HG02870 (cell line): ENCODE data around the gene M1AP.
A peak's percentile ranks its signal among the peaks of the same experiment; 100 is the strongest.

Source experiments
- ATAC-seq: cut with Tn5 transposase; IDR thresholded peaks from one replicate; pipeline ENCODE4 v1.9.1; 2021; ENCODE audit warnings: mild to moderate bottlenecking, moderate library complexity; ENCODE audit not compliant: unreplicated experiment

M1AP gene

DNA sequence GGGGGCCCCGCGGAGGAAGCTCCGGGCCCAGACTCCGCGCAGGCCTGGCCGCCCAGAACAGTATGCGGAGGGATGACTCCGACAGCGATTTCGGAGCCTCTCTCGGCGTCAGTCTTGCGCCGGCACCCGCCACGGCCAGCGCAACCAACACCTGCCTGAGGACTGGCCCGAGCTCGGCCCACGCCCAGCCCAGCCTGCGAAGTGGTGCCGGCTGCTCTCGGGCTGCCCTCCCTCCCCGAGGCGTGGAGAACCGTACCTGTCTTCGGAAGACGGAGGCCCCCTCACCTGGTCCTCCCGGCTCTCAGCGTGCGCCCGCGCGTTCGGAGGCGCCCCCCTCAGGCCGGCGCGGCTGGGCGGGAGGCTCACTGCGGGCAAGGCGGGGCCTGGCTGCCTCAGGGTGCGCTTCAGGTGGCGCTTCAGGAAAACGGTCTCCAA is at the start of gene M1AP:
Gene M1AP (minus strand): TSS at position 322 of the 435 bp plus-strand sequence. CDS start 8,055 bp downstream, outside the sequence.
- no peak for ATAC-seq

DNA sequence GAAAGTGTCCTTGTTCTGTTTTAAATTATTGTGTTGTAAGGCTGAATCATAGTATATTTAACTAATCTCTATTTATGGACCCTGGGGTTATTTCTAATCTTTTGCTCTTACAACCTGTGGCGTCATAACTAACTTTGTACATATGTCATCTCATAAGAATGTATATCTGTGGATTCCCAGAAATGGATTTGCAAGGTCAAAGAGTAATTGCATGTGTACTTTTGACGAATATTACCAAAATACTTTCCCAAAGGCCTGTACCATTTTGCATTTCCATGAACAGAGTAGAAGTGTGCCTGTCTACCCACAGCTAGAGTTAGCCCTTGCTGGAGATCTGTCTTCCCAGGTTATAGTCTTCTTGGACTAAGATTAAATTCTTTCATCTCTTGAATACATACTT is 48.7 kb upstream of the M1AP start:
- ATAC-seq, result no peak

DNA sequence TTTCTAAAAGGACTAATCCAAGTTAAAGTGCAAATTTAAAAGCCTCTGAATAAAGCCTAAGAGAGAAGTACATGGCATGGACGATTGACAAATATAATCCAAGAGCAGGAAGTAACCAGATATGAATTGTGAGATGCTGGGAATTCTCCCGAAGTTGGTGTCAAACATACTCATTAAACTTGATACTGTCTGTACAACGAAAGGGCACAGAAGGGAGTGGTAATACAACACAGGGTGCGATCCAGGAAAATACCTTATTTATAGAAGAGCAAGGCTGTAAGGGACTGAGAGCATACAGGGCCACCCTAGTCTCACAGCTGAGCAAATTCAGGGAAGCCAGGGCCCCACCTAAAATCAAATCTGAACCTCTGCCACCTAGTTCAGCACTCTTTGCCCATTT is 47.5 kb upstream of the M1AP start:
- ATAC-seq, result no peak

- ATAC-seq, result no peak
These were observed 46.2 kb upstream of the M1AP start for GRCh38 chr2:74694281-74694680.

DNA sequence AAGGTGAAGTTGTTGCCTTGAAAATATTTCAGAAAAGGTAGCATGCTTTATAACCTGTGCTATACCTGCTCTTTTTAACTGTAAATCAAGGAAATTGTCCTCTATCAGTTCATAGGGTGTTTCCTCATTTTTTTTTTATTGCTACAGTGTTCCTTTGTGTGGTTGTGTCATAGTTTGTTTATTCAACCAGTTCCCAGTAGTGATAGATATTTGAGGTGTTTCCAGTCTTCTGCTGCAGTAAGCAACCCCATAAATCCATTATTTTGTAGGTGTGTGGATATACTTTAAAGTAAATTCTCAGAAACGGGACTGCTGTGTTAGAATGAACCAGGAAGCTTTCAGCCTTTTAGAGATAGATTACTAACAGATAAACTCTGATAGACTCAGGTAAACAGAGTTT is 45.5 kb upstream of the M1AP start:
- ATAC-seq, result no peak

DNA sequence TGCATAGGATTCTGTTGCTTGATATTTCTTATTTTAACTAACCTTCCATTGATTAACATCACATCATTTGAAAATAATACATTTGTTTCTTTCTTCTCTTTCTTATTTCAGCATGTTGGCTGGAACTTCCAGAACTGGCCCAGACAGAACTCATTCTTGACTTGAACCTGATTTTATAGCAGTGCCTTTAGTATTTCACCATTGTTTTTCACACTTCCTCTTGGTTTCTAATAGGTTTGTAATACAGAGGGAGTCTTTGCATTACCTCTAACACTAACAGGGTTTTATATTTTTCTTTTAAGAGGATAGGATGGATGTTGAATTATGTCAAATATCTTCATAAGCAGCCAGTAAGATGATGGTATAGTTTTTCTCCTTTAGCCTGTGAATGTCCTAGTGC is 45.1 kb upstream of the M1AP start:
- ATAC-seq, result no peak

DNA sequence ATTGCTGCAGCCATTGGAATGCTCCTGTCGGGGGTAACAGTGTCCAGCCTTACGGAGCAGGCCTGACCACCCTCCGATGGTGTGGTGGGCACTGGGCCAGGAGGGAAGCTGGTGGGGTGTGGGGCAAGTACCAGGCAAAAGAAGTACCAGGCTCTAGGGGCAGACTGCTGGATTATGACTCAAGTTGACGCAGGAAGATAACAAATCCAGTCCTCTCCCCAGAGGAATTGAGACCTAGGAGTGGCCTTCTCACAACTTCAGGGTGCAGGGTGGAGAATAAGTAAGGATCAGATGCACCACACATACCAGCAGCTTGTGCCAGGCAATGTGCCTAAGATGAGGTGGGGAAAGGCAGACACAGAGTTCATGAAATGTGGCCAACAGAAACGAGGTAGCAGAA is 43.8 kb upstream of the M1AP start:
- no peak for ATAC-seq

GRCh38 chr2:74690571-74690970 is 42.4 kb upstream of the M1AP start:
- peak; percentile 78 for ATAC-seq

- no peak for ATAC-seq
These were observed 41.5 kb upstream of the M1AP start for GRCh38 chr2:74689671-74690070.

- no peak for ATAC-seq
These were observed 40.8 kb upstream of the M1AP start for GRCh38 chr2:74688881-74689280.

GRCh38 chr2:74685408-74685807 is 37.3 kb upstream of the M1AP start:
- ATAC-seq, result no peak

GRCh38 chr2:74682501-74682900 is 34.4 kb upstream of the M1AP start:
- no peak for ATAC-seq

DNA sequence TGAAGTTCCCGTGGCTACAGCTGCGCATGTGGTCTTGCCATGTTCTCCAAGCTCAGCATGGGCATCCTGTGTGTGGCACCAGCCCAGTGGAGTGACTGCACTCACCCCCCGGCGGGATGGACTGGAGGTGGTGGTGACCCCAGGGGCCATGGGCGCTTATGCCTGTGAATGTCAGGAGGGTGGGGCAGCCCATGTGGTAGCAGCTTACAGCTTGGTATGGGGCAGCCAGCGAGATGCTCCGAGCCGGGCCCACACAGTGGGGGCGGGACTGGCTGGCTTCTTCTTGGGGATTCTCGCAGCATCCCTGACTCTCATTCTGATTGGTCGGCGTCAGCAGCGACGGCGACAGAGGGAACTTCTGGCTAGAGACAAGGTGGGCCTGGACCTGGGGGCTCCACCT is 31.5 kb upstream of the M1AP start:
- ATAC-seq, result no peak

- no peak for ATAC-seq
These were observed 28.2 kb upstream of the M1AP start for GRCh38 chr2:74676331-74676730.

DNA sequence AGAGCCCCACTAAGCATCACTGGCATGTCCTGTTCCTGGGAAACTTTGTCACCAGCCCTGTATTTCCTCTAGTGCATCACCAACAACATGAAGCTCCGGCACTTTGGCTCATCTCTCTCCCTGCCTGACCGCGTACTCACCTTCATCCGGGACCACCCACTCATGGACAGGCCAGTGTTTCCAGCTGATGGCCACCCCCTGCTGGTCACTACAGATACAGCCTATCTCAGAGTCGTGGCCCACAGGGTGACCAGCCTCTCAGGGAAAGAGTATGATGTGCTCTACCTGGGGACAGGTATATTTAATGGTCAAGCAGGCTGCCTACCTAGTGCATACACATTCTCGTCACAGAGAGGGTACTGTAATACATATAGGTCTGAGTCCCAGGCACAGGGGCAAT is 27.0 kb upstream of the M1AP start:
- ATAC-seq, result no peak

- ATAC-seq, result no peak
These were observed 25.8 kb upstream of the M1AP start for GRCh38 chr2:74673826-74674528.

GRCh38 chr2:74671479-74671878 is 23.3 kb upstream of the M1AP start:
- no peak for ATAC-seq

DNA sequence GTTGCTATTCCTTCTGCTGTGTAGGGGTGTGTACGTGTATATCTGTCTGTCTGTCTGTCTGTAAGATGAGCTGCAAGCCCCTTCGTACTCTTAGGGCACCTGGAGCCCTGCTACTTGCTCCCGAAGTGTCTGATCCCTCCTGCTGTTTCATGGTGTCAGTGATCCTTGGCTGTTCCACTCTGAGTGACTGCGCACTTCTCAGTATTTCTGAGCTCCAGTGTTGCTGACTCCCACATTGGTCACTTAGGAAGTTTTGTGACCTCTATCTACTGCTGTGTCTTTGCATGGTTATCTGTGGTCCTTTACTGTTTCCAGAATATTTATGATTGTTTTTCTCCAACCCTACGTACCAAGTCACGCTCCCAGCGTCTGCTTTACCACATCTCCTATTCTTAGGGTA is 22.1 kb upstream of the M1AP start:
- ATAC-seq, result no peak

DNA sequence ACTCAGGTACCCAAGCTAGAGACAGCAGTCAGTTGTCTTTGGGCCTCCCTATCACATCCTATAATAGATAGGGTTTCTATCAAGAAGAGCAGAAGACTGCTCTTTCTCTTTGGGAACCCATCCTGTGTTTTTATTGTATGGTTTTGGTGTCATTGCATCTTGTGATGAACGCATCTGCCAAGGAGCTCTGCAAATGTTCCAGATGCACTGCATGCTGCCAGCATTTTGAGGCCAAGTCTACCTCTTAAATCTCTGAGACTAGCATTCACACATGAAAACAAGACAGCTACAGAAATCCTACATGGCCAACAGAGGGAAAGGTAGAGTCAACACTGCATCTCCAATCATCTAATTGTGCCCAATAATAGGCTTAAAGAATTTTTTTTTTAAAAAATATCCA is 20.0 kb upstream of the M1AP start:
- no peak for ATAC-seq

GRCh38 chr2:74659462-74659861 is 11.3 kb upstream of the M1AP start:
- ATAC-seq, result no peak

DNA sequence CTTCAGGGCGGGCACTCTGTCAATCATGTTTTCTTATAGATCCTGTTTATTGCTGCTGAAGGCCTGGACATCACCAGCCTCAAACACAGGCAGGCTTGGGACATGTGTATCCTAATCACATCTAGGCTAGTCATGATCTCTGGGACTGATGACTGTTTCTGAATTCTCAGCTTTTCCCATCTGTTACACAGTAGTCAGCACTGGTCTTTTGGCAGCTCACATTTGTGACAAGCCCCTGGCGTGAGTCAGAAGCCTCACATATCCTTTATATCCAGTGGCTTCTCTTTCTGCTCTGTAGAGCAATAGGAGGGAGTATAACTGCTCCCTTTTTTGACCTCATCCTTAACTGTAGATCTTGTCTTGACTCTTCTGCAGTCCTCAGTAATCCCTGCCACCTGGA is 10.4 kb upstream of the M1AP start:
- no peak for ATAC-seq

DNA sequence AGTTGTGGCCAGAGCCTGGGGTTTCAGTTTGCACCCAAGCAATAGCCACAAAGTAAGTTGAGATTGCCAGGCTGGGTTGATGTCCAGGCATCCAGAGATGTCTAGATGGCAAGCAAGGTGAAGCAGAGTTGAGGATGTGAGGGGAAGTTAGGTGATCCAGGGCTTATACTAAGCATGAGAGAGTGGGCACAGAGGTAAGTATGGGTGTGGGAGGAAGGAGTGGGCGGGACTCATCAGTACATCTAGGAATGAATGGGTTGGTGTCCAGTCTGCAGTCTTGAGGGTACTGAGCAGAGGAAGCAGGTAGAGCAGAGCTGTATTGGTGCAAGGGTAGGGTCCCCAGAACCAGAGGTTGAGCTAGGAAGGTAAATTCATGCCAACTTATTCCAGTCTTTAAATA is 7.4 kb upstream of the M1AP start:
- no peak for ATAC-seq
